Aorta (tissue), 5 donors: ENCODE data around the gene CARD9. TPM values are rescaled to one million over a fixed set of nuclear protein-coding genes. Genes with fewer than 3 reads are reported as not detected.
"Not testable (repeated sequence)": the region's sequence is repeated elsewhere in the genome, so short reads cannot be mapped to it uniquely, and the experiment has no call there.

ENCODE experiments used
- ATAC-seq: fragments of 200-7000 bp; cut with Tn5 transposase; one replicate; pipeline ENCODE4 v1.9.1; 2022; ENCODE audit warnings: moderate library complexity; ENCODE audit not compliant: low FRiP score
- DNase-seq, 2 donors: peaks; one replicate each; pipeline ENCODE4 v3.0.0-alpha.2; 2020
- H3K27ac ChIP-seq, 2 donors: one replicate each; pipeline ENCODE4 v1.5.1; 2013; ENCODE audit warnings: low read length in 2 of 2, mild to moderate bottlenecking in 2 of 2, moderate library complexity in 2 of 2, control low read depth in 1 of 2, inconsistent platforms in 1 of 2, low read depth in 1 of 2
- H3K27me3 ChIP-seq, 2 donors: one replicate each; pipeline ENCODE4 v1.6.1; 2013; ENCODE audit warnings: control low read depth in 1 of 2, low read length in 1 of 2, mild to moderate bottlenecking in 1 of 2, moderate library complexity in 1 of 2; ENCODE audit not compliant: insufficient read depth in 2 of 2, control insufficient read depth in 1 of 2
- H3K36me3 ChIP-seq, 2 donors: one replicate each; pipeline ENCODE4 v1.6.1; 2013; ENCODE audit warnings: control low read depth in 1 of 2, low read length in 1 of 2, mild to moderate bottlenecking in 1 of 2; ENCODE audit not compliant: insufficient read depth in 2 of 2, control insufficient read depth in 1 of 2
- H3K4me1 ChIP-seq, 2 donors: one replicate each; pipeline ENCODE4 v1.6.1; 2013; ENCODE audit warnings: low read length in 2 of 2, control low read depth in 1 of 2, mild to moderate bottlenecking in 1 of 2, moderate library complexity in 1 of 2; ENCODE audit not compliant: insufficient read depth in 2 of 2, control insufficient read depth in 1 of 2
- H3K4me3 ChIP-seq, 2 donors: one replicate each; pipeline ENCODE4 v1.5.1; 2013; ENCODE audit warnings: low read length in 2 of 2, control low read depth in 1 of 2, mild to moderate bottlenecking in 1 of 2
- H3K9me3 ChIP-seq: one replicate; pipeline ENCODE4 v1.6.1; 2013; ENCODE audit warnings: mild to moderate bottlenecking, low read length; ENCODE audit not compliant: control insufficient read depth
- WGBS, 2 donors: extraction: QIAGEN DNeasy Blood & Tissue Kit; methylation state at CpG; one replicate each; pipeline ENCODE4 v1.1.7; 2013; 5-methylcytosine and 5-hydroxymethylcytosine counted together
- intact Hi-C, 2 donors: fragments of 100-400 bp; cut with DNase I; formaldehyde crosslinking; loops; one replicate each; pipeline versions ENCODE4 v1.14.2 to v1.15.0; 2022
- polyA plus RNA-seq, 2 donors: library from polyadenylated mRNA; stranded (reverse); fragments of 200-250 nt; gene quantifications; one replicate each; pipeline ENCODE4 v1.2.3, GENCODE V29; 2013
- total RNA-seq, 2 donors: library from RNA; stranded (reverse); fragmentation: NEBNext Ultra II Directional; extraction: Animal tissue kit (Norgen Biotek cat#: 25700); gene quantifications; one replicate each; pipeline ENCODE4 v1.2.1, GENCODE V29; 2021
- donor health status: healthy with polysubstance abuse.
- donor health status: Bipolar disorder and iron deficiency.
- donor health status: DM: no; HTN: no; CAD: no.
- donor health status: DM: no; HTN: no; CAD: no.
- donor health status: DM: yes; HTN: yes; CAD: no.

Gene CARD9
- total and polyA plus RNA-seq, 4 donors: 1.4 to 5.3 (median 3.5) TPM

DNA sequence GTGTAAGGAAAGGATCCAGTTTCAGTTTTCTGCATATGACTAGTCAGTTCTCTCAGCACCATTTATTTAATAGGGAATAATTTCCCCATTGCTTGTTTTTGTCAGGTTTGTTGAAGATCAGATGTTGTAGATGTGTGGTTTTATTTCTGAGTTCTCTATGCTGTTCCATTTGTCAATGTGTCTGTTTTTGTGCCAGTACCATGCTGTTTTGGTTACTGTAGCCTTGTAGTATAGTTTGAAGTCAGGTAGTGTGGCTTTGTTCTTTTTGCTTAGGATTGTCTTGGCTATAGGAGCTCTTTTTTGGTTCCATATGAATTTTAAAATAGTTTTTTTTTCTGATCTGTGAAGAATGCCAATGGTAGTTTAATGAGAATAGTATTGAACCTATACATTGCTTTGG lies 52.5 kb downstream of the CARD9 start:
- intact Hi-C loops, DNase-seq, H3K4me1 ChIP-seq, H3K4me3 ChIP-seq, H3K9me3 ChIP-seq, H3K27me3 ChIP-seq, ATAC-seq, H3K36me3 ChIP-seq, H3K27ac ChIP-seq: not testable (repeated sequence)

DNA sequence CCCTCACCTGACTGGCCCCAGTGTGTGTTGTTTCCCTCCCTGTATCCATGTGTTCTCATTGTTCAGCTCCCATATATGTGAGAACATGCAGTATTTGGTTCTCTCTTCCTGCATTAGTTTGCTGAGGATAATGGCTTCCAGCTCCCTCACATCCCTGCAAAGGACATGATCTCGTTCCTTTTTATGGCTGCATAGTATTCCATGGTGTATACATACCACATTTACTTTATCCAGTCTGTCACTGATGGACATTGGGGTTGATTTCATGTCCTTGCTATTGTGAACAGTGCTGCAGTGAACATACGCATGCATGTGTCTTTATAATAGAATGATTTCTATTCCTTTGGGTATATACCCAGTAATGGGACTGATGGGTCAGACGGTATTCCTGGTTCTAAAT lies 53.5 kb downstream of the CARD9 start:
- H3K27me3 ChIP-seq, ATAC-seq, H3K27ac ChIP-seq, DNase-seq, H3K4me3 ChIP-seq, H3K4me1 ChIP-seq, H3K9me3 ChIP-seq, H3K36me3 ChIP-seq, intact Hi-C loops: not testable (repeated sequence)
- 90 to 93% methylated on average over 3 of the region's 3 CpGs for WGBS, 2 donors

DNA sequence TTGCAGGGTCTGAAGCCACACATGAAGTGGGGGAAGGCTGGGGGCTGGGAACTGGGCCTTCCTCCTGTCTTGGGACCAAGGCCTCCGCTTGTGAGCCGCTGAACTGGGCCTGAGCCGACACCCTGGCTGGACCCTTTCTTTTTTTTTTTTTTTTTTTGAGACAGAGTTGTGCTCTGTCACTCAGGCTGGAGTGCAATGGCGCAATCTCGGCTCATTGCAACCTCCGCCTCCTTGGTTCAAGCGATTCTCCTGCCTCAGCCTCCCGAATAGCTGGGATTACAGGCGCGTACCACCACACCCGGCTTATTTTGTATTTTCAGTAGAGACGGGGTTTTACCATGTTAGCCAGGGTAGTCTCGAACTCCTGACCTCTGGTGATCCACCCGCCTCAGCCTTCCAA lies 54.2 kb downstream of the CARD9 start:
- H3K4me3 ChIP-seq, H3K27me3 ChIP-seq, intact Hi-C loops, H3K36me3 ChIP-seq, DNase-seq, H3K4me1 ChIP-seq, ATAC-seq, H3K9me3 ChIP-seq, H3K27ac ChIP-seq: not testable (repeated sequence)
- WGBS, 2 donors: 96 to 98% methylated on average over 14 of the region's 14 CpGs

DNA sequence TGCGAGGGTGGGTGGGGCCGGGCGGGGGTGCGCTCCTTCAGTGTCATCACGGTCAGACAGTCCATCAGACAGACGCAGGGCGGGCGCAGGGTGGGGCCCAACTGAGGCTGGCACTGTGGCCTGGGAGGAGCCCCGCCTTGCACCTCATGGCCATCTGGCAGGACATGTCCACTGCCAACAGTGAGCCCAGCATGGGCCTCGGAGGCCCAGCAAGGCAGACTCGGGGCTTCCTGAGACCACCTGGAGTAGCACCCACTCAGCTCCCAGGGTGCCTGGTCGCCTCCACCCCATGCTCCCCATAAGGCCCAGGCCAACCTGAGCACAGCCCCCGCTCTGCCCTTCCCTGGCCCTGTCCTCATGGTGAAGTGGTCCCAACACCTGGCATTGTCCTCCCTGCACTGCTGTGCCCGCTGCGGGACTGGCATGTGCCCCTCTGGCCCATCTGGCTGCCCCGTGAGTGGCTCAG lies 54.7 kb downstream of the CARD9 start:
- intact Hi-C loops: no loop called here
- Histone ChIP-seq H3K4me1 (no peaks in the 10 kb centered on the region), H3K27me3 (no peaks in the 10 kb centered on the region), H3K27ac (no peak overlapping the region), H3K4me3 (no peak overlapping the region), H3K9me3 (peaks cover 4% of the 10 kb centered on the region), H3K36me3 (no peaks in the 10 kb centered on the region)
- WGBS, 2 donors: 90 to 95% methylated on average over 16 of the region's 16 CpGs
- no peak for DNase-seq
- no peak for ATAC-seq

DNA sequence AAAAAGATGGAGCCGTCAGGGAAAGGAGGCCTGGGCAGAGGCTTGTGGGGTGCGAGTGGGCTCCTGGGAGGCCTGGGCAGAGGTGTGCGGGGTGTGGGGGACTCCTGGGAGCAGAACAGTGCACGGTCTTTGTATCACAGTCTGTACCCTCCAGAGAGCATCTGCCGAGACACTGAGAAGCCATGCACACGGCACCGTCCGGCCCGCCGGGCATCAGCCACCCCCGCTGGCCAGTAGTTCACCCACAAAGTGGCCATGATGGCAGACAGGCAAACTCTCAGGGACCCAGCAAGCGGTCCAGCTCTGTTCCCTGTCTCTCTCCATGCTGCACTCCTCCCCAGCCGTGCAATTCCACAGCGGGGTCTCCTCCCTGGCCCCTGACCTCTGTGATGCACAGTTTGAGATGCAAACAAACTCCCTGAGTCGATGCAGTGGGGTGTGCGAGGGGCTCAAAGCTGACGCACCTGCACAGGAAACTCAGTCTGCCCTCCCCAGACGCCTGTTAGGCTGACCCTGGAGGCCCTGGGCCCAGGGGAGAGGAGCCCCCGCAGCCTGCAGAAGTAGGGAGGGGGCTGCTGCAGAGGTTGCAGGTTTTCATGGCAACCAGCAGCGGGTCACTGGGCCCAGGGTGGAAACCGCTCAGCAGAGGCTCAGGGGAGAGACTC lies 55.2 kb downstream of the CARD9 start:
- no peak for DNase-seq
- intact Hi-C loops: no loop called here
- 77 to 80% methylated on average over 21 of the region's 21 CpGs for WGBS, 2 donors
- Histone ChIP-seq H3K27me3 (no peaks in the 10 kb centered on the region), H3K9me3 (peaks cover 4% of the 10 kb centered on the region), H3K27ac (no peak overlapping the region), H3K4me3 (no peak overlapping the region), H3K4me1 (no peaks in the 10 kb centered on the region), H3K36me3 (no peaks in the 10 kb centered on the region)
- no peak for ATAC-seq

DNA sequence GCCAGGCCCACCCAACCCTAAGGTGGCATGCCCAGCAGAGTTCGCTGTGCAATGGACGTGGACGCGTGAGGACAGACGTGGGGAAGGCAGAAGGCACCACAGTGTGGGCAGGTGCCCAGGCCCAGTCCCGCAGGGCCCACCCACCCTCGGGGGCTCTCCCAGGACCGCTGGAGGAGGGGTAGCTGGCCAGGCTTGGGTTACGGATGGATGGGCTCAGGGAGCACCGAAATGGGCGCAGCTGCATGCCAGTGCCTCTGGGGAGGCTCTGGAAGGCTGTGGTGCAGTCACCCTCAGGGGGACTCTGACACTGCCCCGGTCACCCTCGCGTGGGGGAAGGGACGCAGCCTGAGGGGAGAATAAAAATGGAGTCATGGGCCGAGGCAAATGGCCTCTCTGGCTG lies 55.8 kb downstream of the CARD9 start:
- WGBS, 2 donors: 81 to 87% methylated on average over 16 of the region's 16 CpGs
- H3K27me3 ChIP-seq: no peaks in the 10 kb centered on the region
- intact Hi-C loops: no loop called here
- peaks cover 4% of the 10 kb centered on the region for H3K9me3 ChIP-seq
- H3K4me3 ChIP-seq: no peak overlapping the region
- DNase-seq (no peak), ATAC-seq (no peak)
- no peaks in the 10 kb centered on the region for H3K36me3 ChIP-seq
- no peaks in the 10 kb centered on the region for H3K4me1 ChIP-seq
- H3K27ac ChIP-seq: no peak overlapping the region

DNA sequence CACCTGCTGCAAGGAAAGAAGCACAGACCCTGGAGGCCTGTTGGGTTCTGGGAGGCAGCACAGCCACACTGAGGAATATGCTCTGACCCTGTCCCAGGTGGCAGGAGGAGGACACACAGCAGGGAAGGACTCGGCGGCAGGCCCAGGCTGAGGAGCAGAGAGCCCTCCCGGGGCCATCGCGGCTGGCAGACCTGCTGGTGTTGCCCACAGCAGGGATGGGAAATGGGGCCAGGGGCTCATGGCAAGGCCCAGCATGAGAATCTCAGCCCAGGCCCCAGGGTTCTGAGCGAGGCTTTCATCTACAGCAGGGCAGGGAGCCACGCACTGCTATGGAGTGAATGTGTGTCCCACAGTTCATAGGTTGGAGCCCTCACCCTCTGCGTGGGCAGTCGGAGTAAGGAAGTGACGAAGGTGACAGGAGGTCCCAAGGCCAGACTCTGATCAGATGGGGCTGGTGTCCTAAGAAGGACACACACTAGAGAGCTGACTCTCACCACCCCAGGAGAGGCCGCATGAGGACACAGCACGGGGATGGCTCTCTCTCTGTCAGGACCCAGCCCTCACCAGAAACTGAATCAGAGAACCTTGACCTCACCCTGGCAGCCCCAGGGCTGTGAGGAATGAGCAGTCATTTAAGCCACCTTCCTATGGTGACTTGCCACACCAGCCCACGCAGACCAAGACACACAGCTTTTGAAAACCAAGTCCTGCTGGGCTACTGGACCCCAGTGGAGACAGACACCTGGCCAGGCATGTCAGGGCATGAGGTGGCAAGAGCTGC lies 56.4 kb downstream of the CARD9 start:
- Histone ChIP-seq H3K9me3 (peaks cover 4% of the 10 kb centered on the region), H3K27ac (no peak overlapping the region), H3K4me1 (no peaks in the 10 kb centered on the region), H3K36me3 (no peaks in the 10 kb centered on the region), H3K4me3 (no peak overlapping the region), H3K27me3 (no peaks in the 10 kb centered on the region)
- ATAC-seq: no peak
- WGBS, 2 donors: 86 to 90% methylated on average over 13 of the region's 13 CpGs
- intact Hi-C loops: no loop called here
- no peak for DNase-seq

DNA sequence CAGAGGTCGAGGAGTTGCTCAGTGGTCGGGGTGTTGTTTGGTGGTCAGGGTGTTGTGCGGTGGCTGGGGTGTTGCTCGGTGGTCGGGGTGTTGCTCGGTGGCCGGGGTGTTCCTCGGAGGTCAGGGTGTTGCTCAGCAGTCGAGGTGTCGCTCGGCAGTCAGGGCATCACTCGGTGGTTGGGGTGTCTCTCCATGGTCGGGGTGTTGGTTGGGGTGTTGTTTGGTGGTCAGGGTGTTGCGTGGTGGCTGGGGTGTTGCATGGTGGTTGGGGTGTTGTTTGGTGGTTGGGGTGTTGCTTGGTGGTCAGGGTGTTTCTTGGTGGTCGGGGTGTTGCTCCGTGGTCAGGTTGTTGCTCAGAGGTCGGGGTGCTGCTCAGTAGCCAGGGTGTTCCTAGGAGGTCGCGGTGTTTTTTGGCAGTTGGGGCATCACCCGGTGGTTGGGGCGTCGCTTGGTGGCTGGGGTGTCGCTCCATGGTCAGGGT lies 57.2 kb downstream of the CARD9 start:
- Histone ChIP-seq H3K4me1 (no peaks in the 10 kb centered on the region), H3K36me3 (no peaks in the 10 kb centered on the region), H3K4me3 (no peak overlapping the region), H3K27ac (no peak overlapping the region), H3K9me3 (peaks cover 4% of the 10 kb centered on the region), H3K27me3 (no peaks in the 10 kb centered on the region)
- DNase-seq (no peak), ATAC-seq (no peak)
- WGBS, 2 donors: 96 to 98% methylated on average over 20 to 23 of the region's 23 CpGs
- intact Hi-C loops: no loop called here

DNA sequence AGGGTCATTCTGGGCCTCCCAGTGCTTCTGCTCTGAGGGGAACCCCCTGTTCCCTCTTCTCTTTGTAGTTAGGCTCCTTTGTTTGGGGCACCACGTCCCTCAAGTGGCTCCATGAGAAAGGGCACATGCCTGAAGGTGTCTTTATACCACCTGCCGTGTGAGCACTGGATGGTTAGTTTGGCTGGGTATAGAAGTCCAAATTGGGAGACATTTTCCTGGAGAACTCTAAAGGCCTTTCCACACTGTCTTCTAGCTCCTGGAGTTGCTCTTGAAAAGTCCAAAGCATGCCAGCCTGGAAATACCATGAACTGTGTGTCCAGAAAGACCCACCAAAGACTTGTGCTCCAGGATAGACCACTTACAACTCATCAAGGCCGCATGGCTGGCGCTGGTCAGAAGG lies 58.5 kb downstream of the CARD9 start:
- no peaks in the 10 kb centered on the region for H3K4me1 ChIP-seq
- no peak overlapping the region for H3K4me3 ChIP-seq
- H3K9me3 ChIP-seq: peaks cover 4% of the 10 kb centered on the region
- intact Hi-C loops: loop anchor here in 1 of 2 donors (5.0 kb wide), 1 partner anchor 47 kb away; the partner anchor contains the start of gene DNLZ
- H3K36me3 ChIP-seq: no peaks in the 10 kb centered on the region
- no peaks in the 10 kb centered on the region for H3K27me3 ChIP-seq
- no peak for ATAC-seq
- no peak for DNase-seq
- 88 to 89% methylated on average over 4 of the region's 4 CpGs for WGBS, 2 donors
- H3K27ac ChIP-seq: no peak overlapping the region
